Spleen (tissue), 7 donors: Measurements from ENCODE around the gene ACO2.

Experiments
- CTCF ChIP-seq, 11 experiments: fragments of 200-600 bp in 7 of 11; fragments of 450-650 bp in 4 of 11; sonication (generic) in 4 of 11; IDR thresholded peaks in 8 of 11; conservative IDR thresholded peaks in 3 of 11; 1 replicate in 7 of 11; 2 replicates in 4 of 11; pipeline versions ENCODE4 v1.4.0 to v1.8.0; 2016 to 2021; ENCODE audit warnings: antibody characterized with exemption in 11 of 11, inconsistent platforms in 4 of 11, mild to moderate bottlenecking in 1 of 11
- POLR2A ChIP-seq, 3 donors: fragments of 450-650 bp; IDR thresholded peaks; one replicate each; pipeline ENCODE4 v1.5.1; 2017; ENCODE audit warnings: antibody characterized with exemption in 3 of 3, mild to moderate bottlenecking in 1 of 3
- POLR2AphosphoS5 ChIP-seq, 3 donors: sonication (generic); formaldehyde crosslinking; IDR thresholded peaks; one replicate each; pipeline ENCODE4 v1.5.1; 2017; ENCODE audit warnings: antibody characterized with exemption in 3 of 3
- donor health status: DM: no; HTN: no; CAD: no; lungs with moderate emphysema.
- donor health status: DM: no; HTN: no; CAD: no.
- donor health status: DM: no; HTN: no; CAD: no.

DNA sequence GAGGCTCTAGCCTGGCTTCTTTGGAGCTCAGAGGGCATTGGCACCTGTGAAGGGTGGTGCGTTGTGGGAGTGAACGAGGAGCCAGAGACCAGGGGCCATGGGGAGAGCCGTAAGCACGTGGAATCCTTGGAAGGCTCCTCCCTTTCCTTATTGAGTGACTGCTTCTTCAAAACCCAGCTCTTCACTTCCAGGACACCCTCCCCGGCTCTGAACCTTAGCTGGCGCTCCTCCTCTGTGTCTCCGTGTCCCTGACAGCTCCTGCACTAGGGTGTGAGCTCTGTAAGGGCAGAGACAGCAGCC, 49.1 kb downstream of the ACO2 start:
- TF ChIP-seq CTCF (IDR thresholded peaks at IDR 0.05 in 8 of 11, conservative IDR thresholded peaks at IDR 0.05 in 3 of 11) (peak in 7 of 11 experiments; percentile 2 to 52 (median 35)), POLR2A (IDR thresholded peaks at IDR 0.05) (no peak), POLR2AphosphoS5 (IDR thresholded peaks at IDR 0.05) (no peak)
